HEK293 (cell line): ENCODE measurements around the gene VPREB1.
"Not testable (repeated sequence)": the region's sequence is repeated elsewhere in the genome, so short reads cannot be mapped to it uniquely, and the experiment has no call there.

Experiments
- CTCF ChIA-PET: fragments of 350-600 bp; formaldehyde crosslinking; extraction: SDS; loops from one replicate; lab custom pipeline; 2021; ENCODE audit warnings: antibody characterized with exemption; lab: Yijun Ruan, JAX
- POLR2A ChIA-PET: fragments of 300-600 bp; formaldehyde crosslinking; extraction: SDS; loops from one replicate; lab custom pipeline; 2020; ENCODE audit warnings: antibody characterized with exemption, inconsistent platforms; lab: Yijun Ruan, JAX
- H3K27ac ChIP-seq: fragments of 200-500 bp; sonication (Bioruptor generic); 2 replicates; pipeline ENCODE4 v1.5.1; 2014; ENCODE audit warnings: low read depth, low read length, control low read depth, inconsistent platforms; ENCODE audit errors: extremely low read depth
- H3K36me3 ChIP-seq, 2 experiments: fragments of 200-500 bp in 1 of 2; sonication (Bioruptor generic) in 1 of 2; 1 replicate in 1 of 2; 2 replicates in 1 of 2; pipeline ENCODE4 v1.5.1; 2014 to 2017; ENCODE audit warnings: inconsistent platforms in 2 of 2, low read length in 2 of 2; ENCODE audit not compliant: control insufficient read depth in 2 of 2, insufficient read depth in 1 of 2
- H3K4me1 ChIP-seq: fragments of 200-500 bp; sonication (Bioruptor generic); 2 replicates; pipeline ENCODE4 v1.5.1; 2014; ENCODE audit warnings: mild to moderate bottlenecking, low read length, inconsistent platforms; ENCODE audit not compliant: control insufficient read depth, insufficient read depth
- H3K4me3 ChIP-seq: 2 replicates; pipeline ENCODE4 v1.5.1; 2011; ENCODE audit warnings: low read depth, mild to moderate bottlenecking, control low read depth, low read length, moderate library complexity
- H3K9me3 ChIP-seq: fragments of 200-500 bp; sonication (Bioruptor generic); 2 replicates; pipeline ENCODE4 v1.5.1; 2014; ENCODE audit warnings: low read depth, low read length, inconsistent platforms; ENCODE audit not compliant: control insufficient read depth, insufficient read depth
- PRDM1 ChIP-seq: fragments of 450-650 bp; formaldehyde crosslinking; IDR thresholded peaks from 2 replicates; pipeline ENCODE4; 2016; ENCODE audit warnings: missing biosample characterization, missing genetic modification characterization
- TF ChIP-seq, protein P1 (sequence below): fragments of 450-650 bp; formaldehyde crosslinking; IDR thresholded peaks from 2 replicates; pipeline ENCODE4 v1.5.1; 2016; ENCODE audit warnings: missing biosample characterization, missing genetic modification characterization, low read depth

Gene VPREB1

DNA sequence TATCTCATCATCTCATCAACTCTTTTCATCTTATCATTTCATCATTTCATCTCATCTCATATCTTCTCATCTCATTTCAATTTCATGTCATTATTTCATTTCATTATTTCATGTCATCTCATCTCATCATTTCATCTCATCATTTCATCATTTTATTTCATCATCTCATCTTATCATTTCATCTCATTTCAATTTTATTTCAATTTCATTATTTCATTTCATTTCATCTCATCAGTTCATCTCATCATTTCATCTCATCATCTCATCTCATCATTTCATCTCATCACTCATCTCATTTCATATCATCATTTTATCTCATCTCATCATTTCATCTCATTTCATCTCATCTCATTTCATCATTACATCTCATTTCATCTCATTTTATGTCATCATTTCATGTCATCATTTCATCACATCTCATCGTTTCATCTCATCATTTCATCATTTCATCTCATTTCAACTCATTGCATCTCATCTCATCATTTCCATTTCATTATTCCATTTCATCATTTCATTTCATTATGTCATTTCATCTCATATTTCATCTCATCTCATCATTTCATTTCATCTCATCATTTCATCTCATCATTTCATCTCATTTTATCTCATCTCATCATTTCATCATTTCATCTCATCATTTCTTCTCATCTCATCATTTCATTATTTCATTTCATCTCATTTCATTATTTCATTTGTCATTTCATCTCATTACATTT lies 42.0 kb downstream of the VPREB1 start:
- H3K4me3 ChIP-seq, H3K9me3 ChIP-seq, CTCF ChIA-PET, H3K4me1 ChIP-seq, POLR2A ChIA-PET, H3K27ac ChIP-seq, H3K36me3 ChIP-seq: not testable (repeated sequence)
- TF ChIP-seq, protein P1, sequence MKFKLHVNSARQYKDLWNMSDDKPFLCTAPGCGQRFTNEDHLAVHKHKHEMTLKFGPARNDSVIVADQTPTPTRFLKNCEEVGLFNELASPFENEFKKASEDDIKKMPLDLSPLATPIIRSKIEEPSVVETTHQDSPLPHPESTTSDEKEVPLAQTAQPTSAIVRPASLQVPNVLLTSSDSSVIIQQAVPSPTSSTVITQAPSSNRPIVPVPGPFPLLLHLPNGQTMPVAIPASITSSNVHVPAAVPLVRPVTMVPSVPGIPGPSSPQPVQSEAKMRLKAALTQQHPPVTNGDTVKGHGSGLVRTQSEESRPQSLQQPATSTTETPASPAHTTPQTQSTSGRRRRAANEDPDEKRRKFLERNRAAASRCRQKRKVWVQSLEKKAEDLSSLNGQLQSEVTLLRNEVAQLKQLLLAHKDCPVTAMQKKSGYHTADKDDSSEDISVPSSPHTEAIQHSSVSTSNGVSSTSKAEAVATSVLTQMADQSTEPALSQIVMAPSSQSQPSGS = 0 out of 2 replicates have a peak, but pooled peaks have one; percentile 10

DNA sequence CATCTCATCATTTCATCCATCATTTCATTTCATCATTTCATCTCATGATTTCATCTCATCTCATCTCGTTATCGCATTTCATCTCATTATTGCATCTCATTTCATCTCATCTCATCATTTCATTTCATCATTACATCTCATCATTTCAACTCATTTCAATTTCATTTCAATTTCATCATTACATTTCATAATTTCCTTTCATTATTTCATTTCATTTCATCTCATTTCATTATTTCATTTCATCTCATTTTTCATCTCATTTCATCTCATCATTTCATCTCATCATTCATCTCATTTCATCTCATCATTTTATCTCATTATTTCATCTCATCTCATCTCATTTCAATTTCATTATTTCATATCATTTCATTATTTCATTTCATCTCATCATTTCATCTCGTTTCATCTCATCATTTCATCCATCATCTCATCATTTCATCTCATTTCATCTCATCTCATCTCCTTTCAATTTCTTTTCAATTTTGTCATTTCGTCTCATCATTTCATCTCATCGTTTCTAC lies 42.6 kb downstream of the VPREB1 start:
- POLR2A ChIA-PET, H3K4me3 ChIP-seq, H3K9me3 ChIP-seq, H3K27ac ChIP-seq, H3K4me1 ChIP-seq, CTCF ChIA-PET, H3K36me3 ChIP-seq: not testable (repeated sequence)
- 0 out of 2 replicates have a peak, but pooled peaks have one; percentile 21 for TF ChIP-seq PRDM1

DNA sequence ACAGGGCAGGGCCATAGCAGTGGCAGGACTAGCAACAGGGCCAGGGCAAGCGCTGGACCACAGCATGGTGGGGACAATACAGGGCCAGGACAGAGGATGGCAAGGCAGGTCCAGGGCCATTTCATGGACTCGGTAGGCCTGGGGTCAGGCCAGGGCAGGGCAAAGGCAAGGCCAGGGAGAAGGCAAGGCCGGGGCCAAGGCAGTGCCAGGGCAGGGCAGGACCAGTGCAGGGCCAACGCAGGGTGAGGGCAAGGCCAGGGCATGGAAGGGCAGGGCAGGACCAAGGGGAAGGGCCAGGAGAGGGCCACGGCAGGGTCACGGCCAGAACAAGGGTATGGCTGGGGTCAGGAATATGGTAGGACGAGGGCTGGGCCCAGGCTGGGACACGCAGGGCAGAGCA lies 45.1 kb downstream of the VPREB1 start:
- POLR2A ChIA-PET, H3K4me1 ChIP-seq, H3K4me3 ChIP-seq, CTCF ChIA-PET, H3K27ac ChIP-seq, H3K9me3 ChIP-seq: not testable (repeated sequence)
- peaks cover 0 to 23% of the 10 kb centered on the region in 2 experiments; a peak in 1 of 3 replicates for H3K36me3 ChIP-seq

DNA sequence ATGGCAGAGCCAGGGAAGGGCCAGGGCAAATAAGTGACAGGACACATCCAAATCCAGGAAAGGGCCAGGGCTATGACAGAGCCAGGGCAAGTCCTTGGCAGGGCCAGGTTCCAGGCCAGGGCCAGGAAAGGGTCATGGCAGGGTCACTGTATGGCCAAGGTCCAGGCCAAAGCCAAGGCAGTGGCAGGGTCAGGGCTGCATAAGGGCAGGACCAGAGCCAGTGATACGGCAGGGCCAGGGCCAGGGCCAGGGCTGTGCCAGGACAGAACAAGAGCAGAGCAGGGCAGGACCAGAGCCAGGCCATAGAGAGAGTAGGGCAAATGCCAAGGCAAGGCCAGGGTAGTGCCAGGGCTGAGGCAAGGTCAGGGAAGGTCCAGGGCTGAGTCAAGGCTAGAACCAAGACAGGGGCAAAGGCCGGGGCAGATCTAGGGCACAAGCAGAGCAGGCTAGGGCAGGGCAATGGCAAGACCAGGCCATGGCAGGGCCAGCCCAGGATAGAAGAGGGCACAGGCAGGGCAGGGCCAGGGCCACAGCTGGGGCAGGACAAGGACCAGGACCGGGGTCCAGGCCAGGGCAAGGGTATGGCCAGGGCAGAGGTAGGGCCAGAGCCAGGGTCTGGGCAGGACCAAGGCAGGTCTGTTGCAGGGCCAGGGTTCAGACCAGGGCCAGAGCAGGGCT lies 46.7 kb downstream of the VPREB1 start:
- H3K4me3 ChIP-seq, POLR2A ChIA-PET, H3K27ac ChIP-seq, CTCF ChIA-PET, H3K9me3 ChIP-seq, H3K4me1 ChIP-seq: not testable (repeated sequence)
- peaks cover 0 to 24% of the 10 kb centered on the region in 2 experiments; a peak in 1 of 3 replicates for H3K36me3 ChIP-seq

DNA sequence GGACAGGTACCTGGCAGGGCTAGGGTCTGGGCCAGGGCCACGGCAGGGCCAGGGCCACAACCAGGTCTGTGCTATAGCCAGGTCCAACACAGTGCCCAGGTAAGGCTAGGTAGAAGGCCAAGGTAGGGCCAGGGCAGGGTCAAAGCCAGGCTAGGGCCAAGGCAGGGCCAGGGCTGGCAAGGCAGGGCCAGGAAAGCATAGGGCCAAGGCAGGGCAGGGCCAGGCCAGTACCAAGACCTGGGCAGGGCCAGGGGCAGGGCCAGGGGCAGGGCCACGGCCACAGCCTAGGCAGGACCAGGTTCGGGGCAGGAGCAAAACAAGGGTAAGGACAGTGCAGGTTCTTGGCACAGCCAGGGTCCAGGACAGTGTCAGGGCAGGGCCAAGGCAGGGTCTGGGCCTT lies 48.1 kb downstream of the VPREB1 start:
- CTCF ChIA-PET, H3K4me1 ChIP-seq, H3K27ac ChIP-seq, POLR2A ChIA-PET, H3K4me3 ChIP-seq, H3K9me3 ChIP-seq: not testable (repeated sequence)
- H3K36me3 ChIP-seq = peaks cover 0 to 24% of the 10 kb centered on the region in 2 experiments; a peak in 1 of 3 replicates

DNA sequence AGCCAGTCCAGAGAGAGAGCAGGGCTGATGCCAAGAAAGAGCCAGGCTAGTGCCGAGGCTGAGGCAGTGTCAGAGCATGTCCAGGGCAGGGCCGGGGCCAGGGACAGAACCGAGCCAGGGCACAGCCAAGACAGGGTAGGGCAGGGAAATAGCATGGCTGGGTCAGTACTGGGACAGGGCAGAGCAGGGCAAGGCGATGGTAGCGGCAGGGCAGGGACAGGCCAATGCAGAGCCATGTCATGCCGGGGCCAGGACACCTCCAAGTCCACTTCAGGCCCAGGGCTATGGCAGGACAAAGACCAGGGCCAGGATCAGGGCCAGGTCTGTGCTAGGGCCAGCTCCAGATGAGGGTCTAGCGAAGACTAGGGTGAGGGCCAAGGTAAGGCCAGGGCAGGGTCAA lies 48.9 kb downstream of the VPREB1 start:
- H3K9me3 ChIP-seq, H3K4me3 ChIP-seq, CTCF ChIA-PET, H3K27ac ChIP-seq, POLR2A ChIA-PET, H3K4me1 ChIP-seq: not testable (repeated sequence)
- peaks cover 0 to 24% of the 10 kb centered on the region in 2 experiments; a peak in 1 of 3 replicates for H3K36me3 ChIP-seq

DNA sequence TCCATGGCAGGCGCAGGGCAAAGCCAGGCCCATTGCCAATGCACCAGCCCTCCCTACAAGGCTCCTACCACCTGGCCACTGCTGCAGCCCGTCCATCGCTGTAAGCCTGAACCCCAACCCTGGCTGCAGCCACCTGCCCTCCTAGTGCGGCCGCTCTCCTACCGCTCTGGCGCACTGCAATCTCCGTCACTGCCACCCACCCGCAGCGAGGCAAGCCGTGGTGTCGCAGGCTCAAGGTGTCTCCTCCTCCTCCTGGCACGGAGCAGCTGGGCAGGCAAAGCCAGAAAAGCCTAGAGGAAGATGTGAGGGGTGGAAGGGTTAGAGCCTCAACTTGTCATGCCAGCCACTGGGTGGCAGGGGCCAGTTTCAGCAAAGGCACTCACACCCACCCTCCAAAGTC lies 50.1 kb downstream of the VPREB1 start:
- H3K9me3 ChIP-seq, POLR2A ChIA-PET, H3K27ac ChIP-seq, H3K4me3 ChIP-seq, CTCF ChIA-PET, H3K4me1 ChIP-seq: not testable (repeated sequence)
- peaks cover 0 to 24% of the 10 kb centered on the region in 2 experiments; a peak in 1 of 3 replicates for H3K36me3 ChIP-seq
